ENCODE measurements around the gene ULBP1.
A peak's percentile ranks its signal among the peaks of the same experiment; 100 is the strongest.

DNA sequence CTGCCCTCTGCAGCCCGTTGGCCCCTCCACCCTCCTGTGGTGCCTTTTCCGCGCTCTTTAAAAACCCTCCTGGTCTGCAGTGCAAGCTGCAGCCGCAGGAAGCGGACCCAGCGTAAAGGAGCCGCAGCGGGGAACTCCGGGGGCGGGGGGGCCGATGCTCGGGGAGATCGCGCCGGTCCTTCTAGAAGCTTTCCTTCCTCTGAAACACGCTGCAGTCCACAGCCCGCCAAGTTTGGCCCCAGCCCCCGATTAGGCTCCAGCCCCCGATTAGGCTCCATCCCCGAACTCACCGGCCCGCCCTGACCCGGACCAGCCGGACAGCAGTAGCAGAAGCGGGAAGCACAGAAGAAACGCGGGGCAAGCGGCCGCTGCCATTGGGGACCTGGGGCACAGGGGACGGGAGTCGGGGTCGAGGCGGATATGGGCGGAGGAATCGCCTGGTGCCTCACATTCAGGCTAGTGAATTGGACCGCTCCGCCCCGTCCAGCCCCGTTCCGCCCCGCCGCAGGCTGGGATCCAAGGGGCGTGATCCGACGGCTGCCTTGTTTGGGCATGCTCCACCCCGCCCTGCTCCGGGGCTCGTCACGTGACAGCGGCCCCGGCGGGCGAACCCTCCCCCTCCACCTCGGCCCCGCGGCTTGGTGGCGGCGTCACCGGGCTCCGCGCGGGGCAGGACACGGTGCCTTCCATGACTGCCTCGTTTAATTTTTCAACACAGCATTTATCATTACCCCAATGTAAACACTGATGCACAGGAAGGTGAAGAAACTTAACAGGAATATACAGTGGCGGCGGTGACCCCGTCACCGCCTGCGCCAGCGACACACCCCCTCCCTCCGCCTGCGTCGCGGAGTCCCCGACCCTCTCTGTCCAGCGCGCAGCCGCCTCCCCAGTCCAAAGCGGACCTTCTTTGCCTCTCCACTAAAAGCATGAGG, 41.3 kb downstream of the ULBP1 start:
- no peak for TF ChIP-seq RAD21 (IDR thresholded peaks at IDR 0.05; ENCODE audit: low read depth)
- no peak for TF ChIP-seq TEAD4 (IDR thresholded peaks at IDR 0.05)
- no peak for TF ChIP-seq CREB1 (IDR thresholded peaks at IDR 0.05; ENCODE audit: low read depth)
- TF ChIP-seq, protein P1, sequence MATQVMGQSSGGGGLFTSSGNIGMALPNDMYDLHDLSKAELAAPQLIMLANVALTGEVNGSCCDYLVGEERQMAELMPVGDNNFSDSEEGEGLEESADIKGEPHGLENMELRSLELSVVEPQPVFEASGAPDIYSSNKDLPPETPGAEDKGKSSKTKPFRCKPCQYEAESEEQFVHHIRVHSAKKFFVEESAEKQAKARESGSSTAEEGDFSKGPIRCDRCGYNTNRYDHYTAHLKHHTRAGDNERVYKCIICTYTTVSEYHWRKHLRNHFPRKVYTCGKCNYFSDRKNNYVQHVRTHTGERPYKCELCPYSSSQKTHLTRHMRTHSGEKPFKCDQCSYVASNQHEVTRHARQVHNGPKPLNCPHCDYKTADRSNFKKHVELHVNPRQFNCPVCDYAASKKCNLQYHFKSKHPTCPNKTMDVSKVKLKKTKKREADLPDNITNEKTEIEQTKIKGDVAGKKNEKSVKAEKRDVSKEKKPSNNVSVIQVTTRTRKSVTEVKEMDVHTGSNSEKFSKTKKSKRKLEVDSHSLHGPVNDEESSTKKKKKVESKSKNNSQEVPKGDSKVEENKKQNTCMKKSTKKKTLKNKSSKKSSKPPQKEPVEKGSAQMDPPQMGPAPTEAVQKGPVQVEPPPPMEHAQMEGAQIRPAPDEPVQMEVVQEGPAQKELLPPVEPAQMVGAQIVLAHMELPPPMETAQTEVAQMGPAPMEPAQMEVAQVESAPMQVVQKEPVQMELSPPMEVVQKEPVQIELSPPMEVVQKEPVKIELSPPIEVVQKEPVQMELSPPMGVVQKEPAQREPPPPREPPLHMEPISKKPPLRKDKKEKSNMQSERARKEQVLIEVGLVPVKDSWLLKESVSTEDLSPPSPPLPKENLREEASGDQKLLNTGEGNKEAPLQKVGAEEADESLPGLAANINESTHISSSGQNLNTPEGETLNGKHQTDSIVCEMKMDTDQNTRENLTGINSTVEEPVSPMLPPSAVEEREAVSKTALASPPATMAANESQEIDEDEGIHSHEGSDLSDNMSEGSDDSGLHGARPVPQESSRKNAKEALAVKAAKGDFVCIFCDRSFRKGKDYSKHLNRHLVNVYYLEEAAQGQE (IDR thresholded peaks at IDR 0.05; ENCODE audit: low read depth), result no peak
- TF ChIP-seq YY1 (IDR thresholded peaks at IDR 0.05; ENCODE audit: low read depth), result no peak
- TF ChIP-seq NFIC (IDR thresholded peaks at IDR 0.05), result peak; percentile 14; the same call in 1 of the 2 replicates
- TF ChIP-seq USF1 (IDR thresholded peaks at IDR 0.05), result peak; percentile 98
- TF ChIP-seq EGR1 (IDR thresholded peaks at IDR 0.05), result peak; percentile 15; the same call in 1 of the 2 replicates
- TF ChIP-seq TCF12 (IDR thresholded peaks at IDR 0.05; ENCODE audit: low read depth), result no peak
- TF ChIP-seq TAF1 (IDR thresholded peaks at IDR 0.05; ENCODE audit: low read depth), result peak; percentile 63
- peak; percentile 20; the same call in 1 of the 2 replicates for TF ChIP-seq EP300 (IDR thresholded peaks at IDR 0.05; ENCODE audit: borderline replicate concordance)
- TF ChIP-seq, protein P2, sequence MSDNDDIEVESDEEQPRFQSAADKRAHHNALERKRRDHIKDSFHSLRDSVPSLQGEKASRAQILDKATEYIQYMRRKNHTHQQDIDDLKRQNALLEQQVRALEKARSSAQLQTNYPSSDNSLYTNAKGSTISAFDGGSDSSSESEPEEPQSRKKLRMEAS (IDR thresholded peaks at IDR 0.05), result peak; percentile 54
- TF ChIP-seq CEBPB (IDR thresholded peaks at IDR 0.05), result no peak

Data from Ishikawa (cell line).